ENCODE data around the gene ETV6. TPM values are rescaled to one million over a fixed set of nuclear protein-coding genes. Genes with fewer than 3 reads are reported as not detected.

ETV6 gene
- total RNA-seq, 6 experiments from 2014 or later, result 14.6 to 20.5 (median 16.6) TPM

DNA sequence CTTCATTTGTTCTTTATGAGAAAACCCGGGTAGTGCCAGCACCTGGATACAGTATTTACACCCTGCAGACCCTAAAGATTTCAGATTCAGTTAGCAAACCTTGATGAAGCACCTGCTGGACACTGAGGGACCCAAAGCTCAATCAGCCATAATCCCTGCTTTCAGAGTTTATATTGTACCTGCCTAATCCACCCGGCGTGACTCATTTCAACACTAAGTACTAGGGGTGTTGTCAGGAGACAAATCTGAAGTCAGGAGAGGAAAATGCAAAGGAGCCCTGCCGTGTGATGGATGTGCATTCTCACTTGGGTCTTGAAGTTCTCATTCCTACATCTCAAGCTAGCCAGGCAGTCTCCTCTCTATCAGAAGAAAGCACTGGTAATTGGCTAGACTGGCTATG, 244.5 kb downstream of the ETV6 start:
- DNase-seq, result no peak
- H3K27ac Mint-ChIP-seq, result no peak overlapping the region
- H3K4me1 Mint-ChIP-seq (ENCODE audit: low read depth), result peaks cover 15% of the 10 kb centered on the region
- TF ChIP-seq, protein P1, sequence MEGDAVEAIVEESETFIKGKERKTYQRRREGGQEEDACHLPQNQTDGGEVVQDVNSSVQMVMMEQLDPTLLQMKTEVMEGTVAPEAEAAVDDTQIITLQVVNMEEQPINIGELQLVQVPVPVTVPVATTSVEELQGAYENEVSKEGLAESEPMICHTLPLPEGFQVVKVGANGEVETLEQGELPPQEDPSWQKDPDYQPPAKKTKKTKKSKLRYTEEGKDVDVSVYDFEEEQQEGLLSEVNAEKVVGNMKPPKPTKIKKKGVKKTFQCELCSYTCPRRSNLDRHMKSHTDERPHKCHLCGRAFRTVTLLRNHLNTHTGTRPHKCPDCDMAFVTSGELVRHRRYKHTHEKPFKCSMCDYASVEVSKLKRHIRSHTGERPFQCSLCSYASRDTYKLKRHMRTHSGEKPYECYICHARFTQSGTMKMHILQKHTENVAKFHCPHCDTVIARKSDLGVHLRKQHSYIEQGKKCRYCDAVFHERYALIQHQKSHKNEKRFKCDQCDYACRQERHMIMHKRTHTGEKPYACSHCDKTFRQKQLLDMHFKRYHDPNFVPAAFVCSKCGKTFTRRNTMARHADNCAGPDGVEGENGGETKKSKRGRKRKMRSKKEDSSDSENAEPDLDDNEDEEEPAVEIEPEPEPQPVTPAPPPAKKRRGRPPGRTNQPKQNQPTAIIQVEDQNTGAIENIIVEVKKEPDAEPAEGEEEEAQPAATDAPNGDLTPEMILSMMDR (IDR thresholded peaks at IDR 0.05), result no peak
- no peaks in the 10 kb centered on the region for H3K9me3 Mint-ChIP-seq
- peaks cover 13% of the 10 kb centered on the region for H3K36me3 Mint-ChIP-seq (ENCODE audit: low read depth)
- no peak overlapping the region for H3K4me3 Mint-ChIP-seq
- peaks cover 2% of the 10 kb centered on the region for H3K27me3 Mint-ChIP-seq (ENCODE audit: insufficient read depth)

DNA sequence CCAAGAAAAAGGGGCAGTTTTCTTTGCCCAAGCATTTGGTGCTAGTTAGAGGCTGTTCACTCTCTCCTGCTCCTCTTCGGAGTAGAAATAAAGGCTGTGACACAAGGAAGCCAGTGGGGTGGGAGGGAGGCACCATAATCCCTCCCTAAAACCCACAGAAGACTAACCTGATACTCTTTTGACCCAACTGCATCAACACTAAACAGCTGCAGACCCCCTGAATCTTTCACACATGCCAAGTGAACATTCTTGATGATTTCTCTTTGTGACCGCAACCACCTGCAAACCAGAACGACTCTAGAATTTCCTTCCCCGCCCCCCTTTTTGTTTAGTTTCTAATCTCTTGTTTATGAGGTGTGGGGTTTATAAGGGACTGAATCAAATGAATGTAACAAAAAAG, 245.4 kb downstream of the ETV6 start:
- H3K4me1 Mint-ChIP-seq (ENCODE audit: low read depth), result peaks cover 15% of the 10 kb centered on the region
- DNase-seq, result no peak
- H3K27me3 Mint-ChIP-seq (ENCODE audit: insufficient read depth), result peaks cover 2% of the 10 kb centered on the region
- no peaks in the 10 kb centered on the region for H3K9me3 Mint-ChIP-seq
- H3K4me3 Mint-ChIP-seq, result no peak overlapping the region
- no peak overlapping the region for H3K27ac Mint-ChIP-seq
- TF ChIP-seq, protein P1 (IDR thresholded peaks at IDR 0.05), result no peak
- H3K36me3 Mint-ChIP-seq (ENCODE audit: low read depth), result peaks cover 9% of the 10 kb centered on the region

DNA sequence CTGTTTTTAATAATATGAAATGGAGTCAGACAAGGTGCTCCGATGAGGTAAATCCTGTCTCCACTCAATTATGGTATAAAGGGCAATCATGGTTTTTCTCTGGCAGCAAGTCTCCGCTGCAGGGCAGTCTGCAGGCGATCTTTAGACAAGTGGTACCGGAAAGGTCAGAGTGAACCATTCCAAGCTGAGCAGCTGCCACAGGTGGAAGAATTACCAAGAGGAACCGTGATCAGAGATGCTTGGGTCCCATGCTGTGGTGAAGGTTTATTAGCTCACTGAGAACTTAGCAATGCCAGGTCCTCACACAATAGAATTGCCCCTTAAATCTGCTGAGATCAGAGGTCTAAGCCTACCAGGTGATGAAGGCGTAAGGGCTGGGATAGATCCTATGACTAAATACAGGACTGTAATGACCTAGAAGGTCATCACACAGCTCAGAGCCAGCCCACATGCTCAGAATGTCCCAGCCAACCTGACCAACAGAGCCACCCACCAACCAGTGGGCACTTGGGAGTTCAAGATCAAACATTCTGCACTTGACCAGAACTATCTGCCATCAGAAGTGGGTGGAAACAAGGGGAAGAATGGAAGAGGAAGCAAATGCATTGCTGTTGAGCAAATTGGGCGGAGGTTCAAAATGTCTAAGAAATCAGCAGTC, 246.1 kb downstream of the ETV6 start:
- H3K36me3 Mint-ChIP-seq (ENCODE audit: low read depth), result peaks cover 9% of the 10 kb centered on the region
- H3K4me3 Mint-ChIP-seq, result no peak overlapping the region
- no peaks in the 10 kb centered on the region for H3K9me3 Mint-ChIP-seq
- peaks cover 4% of the 10 kb centered on the region for H3K27me3 Mint-ChIP-seq (ENCODE audit: insufficient read depth)
- no peak overlapping the region for H3K27ac Mint-ChIP-seq
- no peak for DNase-seq
- H3K4me1 Mint-ChIP-seq (ENCODE audit: low read depth), result peaks cover 19% of the 10 kb centered on the region
- TF ChIP-seq, protein P1 (IDR thresholded peaks at IDR 0.05), result no peak

DNA sequence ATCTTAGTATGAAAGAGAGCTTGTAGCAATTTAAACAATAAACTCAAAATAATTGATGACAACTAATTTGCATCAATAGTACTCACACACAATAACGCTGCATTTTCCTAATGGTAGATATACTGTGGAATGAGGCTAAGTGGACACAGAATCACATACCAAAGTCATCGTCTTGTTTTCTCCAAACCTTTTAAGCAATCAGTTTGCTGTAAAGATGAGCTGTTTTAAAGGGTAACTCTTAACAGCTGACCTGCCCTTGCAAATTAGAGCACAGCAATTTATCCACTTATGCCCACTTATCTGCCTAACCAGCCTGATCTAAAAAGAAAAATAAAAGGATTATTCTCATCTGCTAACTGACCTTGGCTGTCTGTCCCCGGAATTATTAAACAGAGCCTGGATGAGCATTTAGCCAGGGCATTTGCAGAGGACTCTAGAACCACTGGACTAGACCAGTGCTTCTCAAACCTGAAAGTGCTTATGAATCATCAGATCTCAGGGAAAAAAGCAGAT, 247.0 kb downstream of the ETV6 start:
- TF ChIP-seq, protein P1 (IDR thresholded peaks at IDR 0.05), result no peak
- Mint-ChIP-seq H3K27ac (no peak overlapping the region), H3K4me1 (ENCODE audit: low read depth) (peaks cover 19% of the 10 kb centered on the region), H3K9me3 (no peaks in the 10 kb centered on the region), H3K4me3 (no peak overlapping the region), H3K36me3 (ENCODE audit: low read depth) (peaks cover 9% of the 10 kb centered on the region), H3K27me3 (ENCODE audit: insufficient read depth) (peaks cover 5% of the 10 kb centered on the region)
- no peak for DNase-seq

DNA sequence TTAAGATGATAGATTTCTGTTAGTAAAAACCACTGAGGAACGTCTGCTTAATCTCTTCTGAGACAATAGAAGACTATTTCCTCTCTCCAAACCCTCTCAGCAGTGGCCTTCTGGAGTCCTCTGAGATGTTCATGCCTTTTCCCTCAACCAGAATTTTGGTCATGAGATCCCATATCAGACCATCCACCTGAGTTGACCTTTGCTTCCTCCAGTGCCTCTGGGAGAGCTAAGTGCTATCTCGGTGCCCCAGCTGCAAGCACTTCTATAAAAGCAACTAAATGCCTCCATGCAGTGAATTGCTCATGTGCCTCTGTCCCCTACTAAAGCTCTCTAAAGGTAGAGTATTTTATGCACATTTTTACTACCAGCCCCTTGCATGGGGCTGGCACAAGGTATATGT, 248.4 kb downstream of the ETV6 start:
- TF ChIP-seq, protein P1 (IDR thresholded peaks at IDR 0.05), result no peak
- no peaks in the 10 kb centered on the region for H3K9me3 Mint-ChIP-seq

More for the DNA sequence above, 248.4 kb downstream of the ETV6 start:
- no peak for DNase-seq
- peaks cover 5% of the 10 kb centered on the region for H3K27me3 Mint-ChIP-seq (ENCODE audit: insufficient read depth)
- peaks cover 4% of the 10 kb centered on the region for H3K36me3 Mint-ChIP-seq (ENCODE audit: low read depth)
- peaks cover 19% of the 10 kb centered on the region for H3K4me1 Mint-ChIP-seq (ENCODE audit: low read depth)
- H3K4me3 Mint-ChIP-seq, result no peak overlapping the region
- no peak overlapping the region for H3K27ac Mint-ChIP-seq

Data from HFFc6 (cell line).